HEK293T (cell line): Measurements from ENCODE around the gene TMEM185B.

Source experiments
- CTCF ChIA-PET: fragments of 350-600 bp; formaldehyde crosslinking; extraction: SDS; loops from one replicate; lab custom pipeline; 2021; ENCODE audit warnings: antibody characterized with exemption, inconsistent platforms; lab: Yijun Ruan, JAX
- POLR2A ChIA-PET: fragments of 350-600 bp; formaldehyde crosslinking; extraction: SDS; loops from one replicate; lab custom pipeline; 2020; ENCODE audit warnings: antibody characterized with exemption, inconsistent platforms; lab: Yijun Ruan, JAX
- DNase-seq: peaks from one replicate; pipeline ENCODE4 v3.0.0; 2012; ENCODE audit warnings: mixed read lengths; ENCODE audit errors: extremely low spot score
- ARNT ChIP-seq: fragments of 450-650 bp; IDR thresholded peaks from 2 replicates; pipeline ENCODE4 v1.6.1; 2017; ENCODE audit warnings: mild to moderate bottlenecking
- BHLHE40 ChIP-seq: fragments of 450-650 bp; IDR thresholded peaks from 2 replicates; pipeline ENCODE4 v1.6.1; 2016; ENCODE audit warnings: mild to moderate bottlenecking, moderate library complexity, borderline replicate concordance
- CTBP1 ChIP-seq: fragments of 450-650 bp; IDR thresholded peaks from 2 replicates; pipeline ENCODE4 v1.6.1; 2016; ENCODE audit warnings: borderline replicate concordance
- ELF4 ChIP-seq: fragments of 450-650 bp; IDR thresholded peaks from 2 replicates; pipeline ENCODE4 v1.6.1; 2017; ENCODE audit warnings: antibody characterized with exemption
- FOXA1 ChIP-seq: fragments of 450-650 bp; IDR thresholded peaks from 2 replicates; pipeline ENCODE4 v1.6.1; 2016; ENCODE audit warnings: mild to moderate bottlenecking
- FOXK2 ChIP-seq: fragments of 450-650 bp; IDR thresholded peaks from 2 replicates; pipeline ENCODE4 v1.6.1; 2016; ENCODE audit warnings: mild to moderate bottlenecking
- FOXM1 ChIP-seq: fragments of 450-650 bp; IDR thresholded peaks from 2 replicates; pipeline ENCODE4 v1.6.1; 2017; ENCODE audit warnings: mild to moderate bottlenecking, borderline replicate concordance
- HDGF ChIP-seq: fragments of 450-650 bp; IDR thresholded peaks from 2 replicates; pipeline ENCODE4 v1.6.1; 2017; ENCODE audit warnings: antibody characterized with exemption, borderline replicate concordance
- L3MBTL2 ChIP-seq: fragments of 450-650 bp; conservative IDR thresholded peaks from 2 replicates; pipeline ENCODE4 v1.6.1; 2016; ENCODE audit warnings: mild to moderate bottlenecking
- LEF1 ChIP-seq: fragments of 450-650 bp; IDR thresholded peaks from 2 replicates; pipeline ENCODE4 v1.6.1; 2017; ENCODE audit warnings: mild to moderate bottlenecking, borderline replicate concordance
- NFRKB ChIP-seq: fragments of 450-650 bp; IDR thresholded peaks from 2 replicates; pipeline ENCODE4 v1.6.1; 2016; ENCODE audit warnings: mild to moderate bottlenecking, moderate library complexity
- PKNOX1 ChIP-seq: fragments of 450-650 bp; IDR thresholded peaks from 2 replicates; pipeline ENCODE4 v1.6.1; 2016
- SP1 ChIP-seq: fragments of 450-650 bp; IDR thresholded peaks from 2 replicates; pipeline ENCODE4 v1.6.1; 2017
- SUZ12 ChIP-seq: fragments of 450-650 bp; IDR thresholded peaks from 2 replicates; pipeline ENCODE4 v1.6.1; 2016; ENCODE audit warnings: mild to moderate bottlenecking
- TARDBP ChIP-seq: fragments of 450-650 bp; IDR thresholded peaks from 2 replicates; pipeline ENCODE4 v1.6.1; 2016
- ZNF384 ChIP-seq: fragments of 450-650 bp; IDR thresholded peaks from 2 replicates; pipeline ENCODE4 v1.6.1; 2016

Gene TMEM185B

GRCh38 chr2:120223034-120223912, at the start of gene TMEM185B:
TMEM185B (minus strand) TSS chr2:120223400; CDS start chr2:120222976, 424 bp downstream.
- ChIA-PET POLR2A (interaction anchor here (0.6 to 1.1 kb wide), 10 partner anchors 9 to 73 kb away, joined by 3 to 10 read pairs (median 4); partner anchors contain the start of gene RALB), CTCF (no interaction called here)
- TF ChIP-seq FOXM1 (no peak), LEF1 (peak; percentile 33; the same call in 1 of the 2 replicates), CTBP1 (0 out of 2 replicates have a peak, but pooled peaks have one; percentile 7), BHLHE40 (no peak), SP1 (peak; percentile 42; the same call in 1 of the 2 replicates), FOXA1 (no peak), ELF4 (no peak), L3MBTL2 (peak; percentile 79), ARNT (no peak), HDGF (no peak), TARDBP (no peak), ZNF384 (no peak), PKNOX1 (no peak), NFRKB (no peak), FOXK2 (no peak), SUZ12 (no peak)
- peak; percentile 95 for DNase-seq

GRCh38 chr2:120271711-120272379, 48.6 kb upstream of the TMEM185B start:
- CTCF ChIA-PET, result interaction anchor here (0.6 to 0.7 kb wide), 2 partner anchors 17 to 43 kb away, joined by 3 read pairs; no protein-coding TSS in a partner anchor
- no peak for TF ChIP-seq ELF4
- TF ChIP-seq SUZ12, result no peak
- TF ChIP-seq BHLHE40, result no peak
- TF ChIP-seq CTBP1, result no peak
- no peak for TF ChIP-seq LEF1
- no peak for TF ChIP-seq PKNOX1
- no peak for TF ChIP-seq SP1
- TF ChIP-seq HDGF, result no peak
- no peak for TF ChIP-seq NFRKB
- TF ChIP-seq FOXM1, result no peak
- TF ChIP-seq ZNF384, result no peak
- TF ChIP-seq TARDBP, result no peak
- TF ChIP-seq ARNT, result no peak
- no peak for TF ChIP-seq FOXA1
- TF ChIP-seq L3MBTL2, result no peak
- TF ChIP-seq FOXK2, result no peak
- POLR2A ChIA-PET, result no interaction called here
- DNase-seq, result no peak

- DNase-seq, result no peak
- TF ChIP-seq FOXM1, result no peak
- TF ChIP-seq BHLHE40, result no peak
- no peak for TF ChIP-seq FOXA1
- TF ChIP-seq FOXK2, result no peak
- TF ChIP-seq SP1, result no peak
- TF ChIP-seq TARDBP, result no peak
- TF ChIP-seq SUZ12, result no peak
- ChIA-PET CTCF (no interaction called here), POLR2A (no interaction called here)
Observed at GRCh38 chr2:120269816-120270215, 46.6 kb upstream of the TMEM185B start.

GRCh38 chr2:120269076-120269744, 46.0 kb upstream of the TMEM185B start:
- DNase-seq, result no peak
- ChIA-PET POLR2A (no interaction called here), CTCF (no interaction called here)
- TF ChIP-seq FOXA1 (no peak), TARDBP (no peak), NFRKB (no peak), FOXM1 (no peak), LEF1 (no peak), SP1 (no peak), FOXK2 (no peak), CTBP1 (no peak), HDGF (no peak), ELF4 (no peak), PKNOX1 (no peak)

GRCh38 chr2:120267348-120267747, 44.1 kb upstream of the TMEM185B start:
- CTCF ChIA-PET, result no interaction called here
- TF ChIP-seq FOXA1 (no peak), SP1 (no peak), FOXM1 (no peak), TARDBP (no peak), ZNF384 (no peak), ARNT (no peak), LEF1 (no peak), FOXK2 (no peak), CTBP1 (no peak), BHLHE40 (no peak), SUZ12 (no peak), ELF4 (no peak), HDGF (no peak), NFRKB (no peak)
- POLR2A ChIA-PET, result no interaction called here
- no peak for DNase-seq
